Tibial artery (tissue), 4 donors: ENCODE measurements around the gene ZNF497.
A peak's percentile ranks its signal among the peaks of the same experiment; 100 is the strongest.
"Not testable (repeated sequence)": the region's sequence is repeated elsewhere in the genome, so short reads cannot be mapped to it uniquely, and the experiment has no call there.

ENCODE experiments used
- DNase-seq, 2 donors: peaks; one replicate each; pipeline ENCODE4 v3.0.0-alpha.2; 2019
- H3K27ac ChIP-seq, 2 donors: fragments of 200-600 bp; sonication (generic) in 1 of 2; 1 replicate in 1 of 2; 2 replicates in 1 of 2; pipeline ENCODE4 v1.5.1; 2018 to 2019; ENCODE audit warnings: mild to moderate bottlenecking in 1 of 2
- H3K27me3 ChIP-seq, 2 donors: fragments of 200-600 bp; sonication (generic) in 1 of 2; one replicate each; pipeline versions ENCODE4 v1.5.1 to v1.6.0; 2016 to 2019
- H3K36me3 ChIP-seq, 3 donors: fragments of 200-600 bp; sonication (generic) in 2 of 3; one replicate each; pipeline ENCODE4 v1.5.1; 2016 to 2019; ENCODE audit warnings: mild to moderate bottlenecking in 2 of 3
- H3K4me1 ChIP-seq, 4 donors: fragments of 200-600 bp; sonication (generic) in 2 of 4; 1 replicate in 3 of 4; 2 replicates in 1 of 4; pipeline ENCODE4 v1.5.1; 2016 to 2019
- H3K4me3 ChIP-seq, 2 donors: fragments of 200-600 bp; sonication (generic) in 1 of 2; 1 replicate in 1 of 2; 2 replicates in 1 of 2; pipeline ENCODE4 v1.5.1; 2018 to 2019; ENCODE audit warnings: mild to moderate bottlenecking in 2 of 2
- H3K9me3 ChIP-seq, 3 donors: fragments of 200-600 bp; sonication (generic) in 1 of 3; one replicate each; pipeline ENCODE4 v1.5.1; 2016 to 2019
- CTCF ChIP-seq, 2 experiments: fragments of 200-600 bp in 1 of 2; fragments of 450-650 bp in 1 of 2; IDR thresholded peaks; one replicate each; pipeline ENCODE4 v1.5.1; 2017 to 2019; ENCODE audit warnings: antibody characterized with exemption in 2 of 2, mild to moderate bottlenecking in 1 of 2, moderate library complexity in 1 of 2
- intact Hi-C: fragments of 100-400 bp; cut with DNase I; formaldehyde crosslinking; loops from one replicate; pipeline ENCODE4 v1.15.0; 2023; ENCODE audit warnings: low total_unique reads

The ZNF497 gene

GRCh38 chr19:58382997-58383603 is 20.5 kb upstream of the ZNF497 start:
- no peak overlapping the region for H3K4me3 ChIP-seq
- H3K9me3 ChIP-seq, result no peaks in the 10 kb centered on the region
- intact Hi-C loops, result no loop called here
- DNase-seq, result no peak
- TF ChIP-seq CTCF (IDR thresholded peaks at IDR 0.05), result no peak
- no peak overlapping the region for H3K27ac ChIP-seq
- peaks cover 6 to 46% (median 41%) of the 10 kb centered on the region in 4 donors for H3K4me1 ChIP-seq
- peaks cover 0 to 2% (median 0%) of the 10 kb centered on the region in 3 donors for H3K36me3 ChIP-seq
- no peaks in the 10 kb centered on the region for H3K27me3 ChIP-seq

GRCh38 chr19:58381460-58382212 is 19.1 kb upstream of the ZNF497 start:
- Histone ChIP-seq H3K27me3 (no peaks in the 10 kb centered on the region), H3K9me3 (no peaks in the 10 kb centered on the region), H3K4me3 (peak overlapping the region; percentile 66 to 90), H3K36me3 (no peaks in the 10 kb centered on the region), H3K27ac (peak overlapping the region; percentile 87 to 95), H3K4me1 (peaks cover 6 to 39% (median 34%) of the 10 kb centered on the region in 4 donors)
- TF ChIP-seq CTCF (IDR thresholded peaks at IDR 0.05), result no peak
- intact Hi-C loops, result loop anchor here (2.0 kb wide), 1 partner anchor 19 kb away; the partner anchor contains the start of gene ZNF497
- no peak for DNase-seq

GRCh38 chr19:58380662-58381459 is 18.3 kb upstream of the ZNF497 start, which contains the start of gene ZNF837:
TSS of gene ZNF837 (minus strand) at chr19:58381030. CDS start at chr19:58369332, 11,698 bp downstream.
- peak within 1 kb of the TSS; percentile 87 to 95 for H3K27ac ChIP-seq
- H3K4me3 ChIP-seq, result peak within 1 kb of the TSS; percentile 66 to 90
- H3K36me3 ChIP-seq, result no peaks in the 10 kb centered on the region
- no peaks in the 10 kb centered on the region for H3K9me3 ChIP-seq
- peak; percentile 98 to 100 for DNase-seq
- H3K4me1 ChIP-seq, result peaks cover 6 to 33% (median 29%) of the 10 kb centered on the region in 4 donors
- no peaks in the 10 kb centered on the region for H3K27me3 ChIP-seq
- TF ChIP-seq CTCF (IDR thresholded peaks at IDR 0.05), result peak in 1 of 2 experiments; percentile 30
- intact Hi-C loops, result loop anchor here (2.0 kb wide), 1 partner anchor 18 kb away; the partner anchor contains the start of gene ZNF497

- H3K27ac ChIP-seq, result peak overlapping the region; percentile 87 to 95
- TF ChIP-seq CTCF (IDR thresholded peaks at IDR 0.05), result no peak
- intact Hi-C loops, result loop anchor here (2.0 kb wide), 1 partner anchor 17 kb away; the partner anchor contains the start of gene ZNF497
Observed at GRCh38 chr19:58380037-58380661, 17.6 kb upstream of the ZNF497 start.

GRCh38 chr19:58379246-58379645 is 16.7 kb upstream of the ZNF497 start:
- no peak for DNase-seq
- H3K36me3 ChIP-seq, result no peaks in the 10 kb centered on the region
- no peaks in the 10 kb centered on the region for H3K9me3 ChIP-seq
- intact Hi-C loops, result no loop called here
- H3K4me1 ChIP-seq, result peaks cover 6 to 26% (median 21%) of the 10 kb centered on the region in 4 donors
- TF ChIP-seq CTCF (IDR thresholded peaks at IDR 0.05), result no peak
- H3K4me3 ChIP-seq, result no peak overlapping the region
- H3K27ac ChIP-seq, result no peak overlapping the region
- H3K27me3 ChIP-seq, result no peaks in the 10 kb centered on the region

More at GRCh38 chr19:58380037-58380661, 17.6 kb upstream of the ZNF497 start:
- H3K36me3 ChIP-seq, result no peaks in the 10 kb centered on the region
- H3K4me1 ChIP-seq, result peaks cover 6 to 26% (median 22%) of the 10 kb centered on the region in 4 donors
- peak overlapping the region; percentile 66 to 90 for H3K4me3 ChIP-seq
- H3K27me3 ChIP-seq, result no peaks in the 10 kb centered on the region
- no peak for DNase-seq
- no peaks in the 10 kb centered on the region for H3K9me3 ChIP-seq

- H3K4me1 ChIP-seq, result peaks cover 6 to 17% (median 15%) of the 10 kb centered on the region in 4 donors
- DNase-seq, H3K36me3 ChIP-seq, H3K27me3 ChIP-seq, H3K27ac ChIP-seq, H3K9me3 ChIP-seq, intact Hi-C loops, H3K4me3 ChIP-seq: not testable (repeated sequence)
Observed at GRCh38 chr19:58376724-58377123, 14.2 kb upstream of the ZNF497 start.
